IPS DF 19.7 (cell line): ENCODE measurements around the gene BMP7.
"Not testable (repeated sequence)": the region's sequence is repeated elsewhere in the genome, so short reads cannot be mapped to it uniquely, and the experiment has no call there.

Experiments used
- DNase-seq: peaks from one replicate; pipeline ENCODE4 v3.0.0-alpha.2; 2013; ENCODE audit warnings: low read depth, low spot score

BMP7 gene

GRCh38 chr20:57265336-57265996 lies 975 bp downstream of the BMP7 start:
- no peak for DNase-seq

GRCh38 chr20:57264908-57265335 lies 1.5 kb downstream of the BMP7 start:
- not testable (repeated sequence) for DNase-seq

- no peak for DNase-seq
These were observed 2.3 kb downstream of the BMP7 start for GRCh38 chr20:57263801-57264792.

- DNase-seq, result no peak
These were observed 3.4 kb downstream of the BMP7 start for GRCh38 chr20:57262784-57263609.

GRCh38 chr20:57262301-57262700 lies 4.1 kb downstream of the BMP7 start:
- DNase-seq, result no peak

GRCh38 chr20:57261457-57262251 lies 4.8 kb downstream of the BMP7 start:
- no peak for DNase-seq

GRCh38 chr20:57260934-57261333 lies 5.5 kb downstream of the BMP7 start:
- DNase-seq, result no peak

- DNase-seq, result no peak
These were observed 6.2 kb downstream of the BMP7 start for GRCh38 chr20:57259938-57260921.

GRCh38 chr20:57259121-57259937 lies 7.1 kb downstream of the BMP7 start:
- no peak for DNase-seq

- DNase-seq, result no peak
These were observed 8.6 kb downstream of the BMP7 start for GRCh38 chr20:57257701-57258453.

GRCh38 chr20:57256908-57257307 lies 9.5 kb downstream of the BMP7 start:
- DNase-seq, result no peak

GRCh38 chr20:57256205-57256604 lies 10.2 kb downstream of the BMP7 start:
- DNase-seq, result no peak

- no peak for DNase-seq
These were observed 11.3 kb downstream of the BMP7 start for GRCh38 chr20:57255183-57255582.

GRCh38 chr20:57252559-57253162 lies 13.8 kb downstream of the BMP7 start:
- no peak for DNase-seq

GRCh38 chr20:57251949-57252348 lies 14.5 kb downstream of the BMP7 start:
- no peak for DNase-seq

- DNase-seq, result no peak
These were observed 15.1 kb downstream of the BMP7 start for GRCh38 chr20:57251344-57251743.

- DNase-seq, result no peak
These were observed 15.7 kb downstream of the BMP7 start for GRCh38 chr20:57250607-57251343.
